A673 (cell line): ENCODE data around the gene RGS16. TPM values are rescaled to one million over a fixed set of nuclear protein-coding genes. Genes with fewer than 3 reads are reported as not detected.

Experiments
- BruUV-seq: library from RNA; stranded (reverse); fragments of 400-500 nt; replicated peaks from 2 replicates; lab custom pipeline; 2021; lab: Mats Ljungman, UMichigan
- CTCF ChIA-PET: fragments of 300-600 bp; sonication (Branson Sonifier 250); formaldehyde crosslinking; loops from one replicate; lab custom pipeline; 2022; ENCODE audit warnings: antibody characterized with exemption; lab: Charles Lee
- POLR2A ChIA-PET: fragments of 300-600 bp; sonication (Branson Sonifier 250); formaldehyde crosslinking; loops from one replicate; lab custom pipeline; 2022; ENCODE audit warnings: antibody characterized with exemption; ENCODE audit not compliant: low non-redundant PET; lab: Charles Lee
- DNase-seq: peaks from one replicate; pipeline ENCODE4 v3.0.0-alpha.2; 2015; ENCODE audit warnings: low spot score
- H3K27ac ChIP-seq: fragments of 200-600 bp; sonication (generic); 2 replicates; pipeline ENCODE4 v1.5.1; 2016; ENCODE audit warnings: mixed run types, low read depth, mild to moderate bottlenecking, mixed read lengths, antibody characterized with exemption, low read length; ENCODE audit not compliant: poor library complexity, severe bottlenecking
- H3K27me3 ChIP-seq: fragments of 200-600 bp; sonication (generic); replicated peaks from 2 replicates; pipeline ENCODE4 v1.6.1; 2017; ENCODE audit warnings: mixed run types, low read depth, mild to moderate bottlenecking, mixed read lengths, antibody characterized with exemption, low read length; ENCODE audit not compliant: insufficient read depth, poor library complexity
- H3K36me3 ChIP-seq: fragments of 200-600 bp; sonication (generic); 2 replicates; pipeline ENCODE4 v1.6.1; 2016; ENCODE audit warnings: mixed run types, mild to moderate bottlenecking, mixed read lengths, antibody characterized with exemption, low read length; ENCODE audit not compliant: insufficient read depth, poor library complexity, severe bottlenecking
- H3K4me1 ChIP-seq: fragments of 200-600 bp; sonication (generic); 2 replicates; pipeline ENCODE4 v1.6.1; 2017; ENCODE audit warnings: mixed run types, mild to moderate bottlenecking, mixed read lengths, antibody characterized with exemption, low read length; ENCODE audit not compliant: insufficient read depth, poor library complexity, severe bottlenecking
- H3K4me3 ChIP-seq: fragments of 200-600 bp; sonication (generic); 2 replicates; pipeline ENCODE4 v1.5.1; 2016; ENCODE audit warnings: low read depth, mixed run types, mild to moderate bottlenecking, mixed read lengths, low read length; ENCODE audit not compliant: poor library complexity, severe bottlenecking
- H3K9me3 ChIP-seq: fragments of 200-600 bp; sonication (generic); 2 replicates; pipeline ENCODE4 v1.6.1; 2016; ENCODE audit warnings: mixed run types, low read depth, mild to moderate bottlenecking, mixed read lengths, antibody characterized with exemption, low read length; ENCODE audit not compliant: poor library complexity, severe bottlenecking
- EZH2 ChIP-seq: fragments of 200-600 bp; sonication (generic); IDR thresholded peaks from 2 replicates; pipeline ENCODE4 v1.6.1; 2017; ENCODE audit warnings: borderline replicate concordance, low read depth, mild to moderate bottlenecking, mixed read lengths, antibody characterized with exemption, low read length; ENCODE audit not compliant: poor library complexity, severe bottlenecking
- intact Hi-C: fragments of 100-400 bp; cut with micrococcal nuclease; formaldehyde crosslinking; loops from one replicate; pipeline ENCODE4 v1.10.0; 2022; ENCODE audit not compliant: unreplicated experiment
- total RNA-seq: library from RNA; stranded (reverse); gene quantifications from 2 replicates; pipeline ENCODE4 v1.2.3, GENCODE V29; 2021
- TF ChIP-seq, protein P1 (sequence below): fragments of 300-800, 200-600 bp; sonication (generic); conservative IDR thresholded peaks from 2 replicates; pipeline ENCODE4 v1.5.1; 2017; ENCODE audit warnings: low read depth, mild to moderate bottlenecking, antibody characterized with exemption, low read length, moderate library complexity, mixed read lengths

RGS16 gene
- total RNA-seq, 1 experiment from 2014 or later, result 22.1 TPM

- intact Hi-C loops, result no loop called here
- Histone ChIP-seq H3K4me3 (no peak overlapping the region), H3K27me3 (no peaks in the 10 kb centered on the region), H3K9me3 (no peaks in the 10 kb centered on the region), H3K36me3 (no peaks in the 10 kb centered on the region), H3K4me1 (peaks cover 48% of the 10 kb centered on the region), H3K27ac (no peak overlapping the region)
- POLR2A ChIA-PET, result no interaction called here
- no TSS peak for BruUV-seq
- CTCF ChIA-PET, result no interaction called here
- no peak for TF ChIP-seq EZH2
- TF ChIP-seq, protein P1, sequence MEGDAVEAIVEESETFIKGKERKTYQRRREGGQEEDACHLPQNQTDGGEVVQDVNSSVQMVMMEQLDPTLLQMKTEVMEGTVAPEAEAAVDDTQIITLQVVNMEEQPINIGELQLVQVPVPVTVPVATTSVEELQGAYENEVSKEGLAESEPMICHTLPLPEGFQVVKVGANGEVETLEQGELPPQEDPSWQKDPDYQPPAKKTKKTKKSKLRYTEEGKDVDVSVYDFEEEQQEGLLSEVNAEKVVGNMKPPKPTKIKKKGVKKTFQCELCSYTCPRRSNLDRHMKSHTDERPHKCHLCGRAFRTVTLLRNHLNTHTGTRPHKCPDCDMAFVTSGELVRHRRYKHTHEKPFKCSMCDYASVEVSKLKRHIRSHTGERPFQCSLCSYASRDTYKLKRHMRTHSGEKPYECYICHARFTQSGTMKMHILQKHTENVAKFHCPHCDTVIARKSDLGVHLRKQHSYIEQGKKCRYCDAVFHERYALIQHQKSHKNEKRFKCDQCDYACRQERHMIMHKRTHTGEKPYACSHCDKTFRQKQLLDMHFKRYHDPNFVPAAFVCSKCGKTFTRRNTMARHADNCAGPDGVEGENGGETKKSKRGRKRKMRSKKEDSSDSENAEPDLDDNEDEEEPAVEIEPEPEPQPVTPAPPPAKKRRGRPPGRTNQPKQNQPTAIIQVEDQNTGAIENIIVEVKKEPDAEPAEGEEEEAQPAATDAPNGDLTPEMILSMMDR, result no peak
- no peak for DNase-seq
These were observed 16.9 kb upstream of the RGS16 start for GRCh38 chr1:182620924-182621585.

DNA sequence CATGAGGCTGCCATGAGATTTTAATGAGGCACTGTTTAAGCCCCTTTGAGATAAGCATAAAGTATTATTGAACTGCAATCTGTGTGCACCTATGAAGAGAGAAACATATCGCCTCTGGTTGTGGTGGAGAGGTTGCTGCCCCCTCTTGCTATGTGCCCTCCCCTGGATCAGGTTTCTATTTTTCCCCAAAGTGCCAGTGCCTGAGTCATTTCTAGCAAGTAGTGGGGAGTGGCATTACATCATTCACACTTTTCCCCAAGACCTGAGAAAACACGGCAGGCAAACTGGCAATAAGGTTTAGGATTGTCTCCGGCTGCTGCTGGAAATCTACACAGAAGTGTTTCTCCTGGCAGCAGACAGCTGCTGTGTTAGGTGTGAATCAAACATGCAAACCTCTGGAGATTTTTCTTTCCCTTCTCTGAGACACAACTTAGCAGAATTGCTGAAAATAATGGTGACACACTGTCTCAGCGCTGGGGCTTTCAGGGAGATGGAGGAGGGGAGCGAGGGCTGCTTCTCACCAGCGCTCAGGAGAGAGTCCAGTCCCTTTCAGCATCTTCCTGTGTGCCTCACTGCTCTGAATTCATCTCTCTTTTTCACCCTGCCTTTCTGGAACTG, 13.7 kb upstream of the RGS16 start:
- TF ChIP-seq, protein P1, result no peak
- TF ChIP-seq EZH2, result no peak
- H3K27ac ChIP-seq, result peak overlapping the region; percentile 100
- no TSS peak for BruUV-seq
- no peak overlapping the region for H3K4me3 ChIP-seq
- no peaks in the 10 kb centered on the region for H3K36me3 ChIP-seq
- peak; percentile 51 for DNase-seq
- ChIA-PET POLR2A (no interaction called here), CTCF (no interaction called here)
- H3K9me3 ChIP-seq, result no peaks in the 10 kb centered on the region
- peaks cover 52% of the 10 kb centered on the region for H3K4me1 ChIP-seq
- intact Hi-C loops, result no loop called here
- H3K27me3 ChIP-seq, result no peaks in the 10 kb centered on the region

GRCh38 chr1:182617014-182617429, 12.8 kb upstream of the RGS16 start:
- H3K27me3 ChIP-seq, result no peaks in the 10 kb centered on the region
- POLR2A ChIA-PET, result interaction anchor here (0.6 to 1.8 kb wide), 2 partner anchors 12 to 16 kb away, joined by 7 to 10 read pairs; no protein-coding TSS in a partner anchor
- BruUV-seq, result no TSS peak

More at GRCh38 chr1:182617014-182617429, 12.8 kb upstream of the RGS16 start:
- Histone ChIP-seq H3K27ac (peak overlapping the region; percentile 100), H3K9me3 (no peaks in the 10 kb centered on the region), H3K36me3 (no peaks in the 10 kb centered on the region), H3K4me1 (peaks cover 60% of the 10 kb centered on the region), H3K4me3 (no peak overlapping the region)
- no peak for DNase-seq
- intact Hi-C loops, result no loop called here
- CTCF ChIA-PET, result interaction anchor here (0.7 kb wide), 1 partner anchor 104 kb away, joined by 4 read pairs; no protein-coding TSS in a partner anchor
- TF ChIP-seq, protein P1, result no peak
- TF ChIP-seq EZH2, result no peak
